OCI-LY7 (cell line): Measurements from ENCODE around the gene FAM72B. TPM values are rescaled to one million over a fixed set of nuclear protein-coding genes. Genes with fewer than 3 reads are reported as not detected.
"Not testable (repeated sequence)": the region's sequence is repeated elsewhere in the genome, so short reads cannot be mapped to it uniquely, and the experiment has no call there.

Experiments
- Bru-seq: library from RNA; stranded (reverse); fragments of 400-500 nt; gene quantifications from one replicate; lab custom pipeline; 2021; lab: Mats Ljungman, UMichigan
- BruChase-seq, 2 experiments: library from RNA; stranded (reverse); fragments of 400-500 nt; gene quantifications; one replicate each; lab custom pipeline; 2021; lab: Mats Ljungman, UMichigan
- BruUV-seq: library from RNA; stranded (reverse); fragments of 400-500 nt; replicated peaks from 2 replicates; lab custom pipeline; 2021; lab: Mats Ljungman, UMichigan
- CTCF ChIA-PET: fragments of 300-600 bp; sonication (Branson Sonifier 250); formaldehyde crosslinking; loops from one replicate; lab custom pipeline; 2022; ENCODE audit warnings: antibody characterized with exemption; ENCODE audit not compliant: unreplicated experiment; lab: Charles Lee
- POLR2A ChIA-PET: fragments of 300-600 bp; sonication (Branson Sonifier 250); formaldehyde crosslinking; loops from one replicate; lab custom pipeline; 2022; ENCODE audit warnings: antibody characterized with exemption; lab: Charles Lee
- DNase-seq: peaks from one replicate; pipeline ENCODE4 v3.0.0-alpha.2; 2015; ENCODE audit warnings: low spot score
- H2AFZ ChIP-seq: fragments of 200-600 bp; sonication (generic), shearing (Covaris generic); 2 replicates; pipeline ENCODE4 v1.6.1; 2014; ENCODE audit warnings: mild to moderate bottlenecking, antibody characterized with exemption, low read length, moderate library complexity
- H3K27ac ChIP-seq: fragments of 200-600 bp; sonication (generic); 2 replicates; pipeline ENCODE4 v1.5.1; 2014; ENCODE audit warnings: mixed run types, low read depth, mild to moderate bottlenecking, moderate library complexity, low read length, inconsistent platforms; ENCODE audit not compliant: poor library complexity, severe bottlenecking
- H3K36me3 ChIP-seq: fragments of 200-600 bp; sonication (generic); 2 replicates; pipeline ENCODE4 v1.6.1; 2014; ENCODE audit warnings: mild to moderate bottlenecking, antibody characterized with exemption, low read length, moderate library complexity, mixed read lengths; ENCODE audit not compliant: insufficient read depth
- H3K4me1 ChIP-seq: fragments of 200-600 bp; sonication (generic); 2 replicates; pipeline ENCODE4 v1.5.1; 2014; ENCODE audit warnings: mild to moderate bottlenecking, low read length; ENCODE audit not compliant: insufficient read depth, poor library complexity, severe bottlenecking
- H3K4me2 ChIP-seq: fragments of 200-600 bp; sonication (generic); 2 replicates; pipeline ENCODE4 v1.6.1; 2014; ENCODE audit warnings: mild to moderate bottlenecking, low read length
- H3K4me3 ChIP-seq: fragments of 200-600 bp; sonication (generic); 2 replicates; pipeline ENCODE4 v1.5.1; 2014; ENCODE audit warnings: mild to moderate bottlenecking, low read depth, low read length; ENCODE audit not compliant: poor library complexity, severe bottlenecking
- H3K79me2 ChIP-seq: fragments of 200-600 bp; sonication (generic); 2 replicates; pipeline ENCODE4 v1.6.1; 2016; ENCODE audit warnings: low read depth, mild to moderate bottlenecking, low read length, moderate library complexity, mixed read lengths; ENCODE audit not compliant: insufficient read depth
- H3K9me2 ChIP-seq: fragments of 200-600 bp; sonication (generic); 2 replicates; pipeline ENCODE4 v1.6.1; 2016; ENCODE audit warnings: mild to moderate bottlenecking, low read length, mixed read lengths; ENCODE audit not compliant: insufficient read depth
- H3K9me3 ChIP-seq: fragments of 200-600 bp; sonication (generic); 2 replicates; pipeline ENCODE4 v1.6.1; 2014; ENCODE audit warnings: mild to moderate bottlenecking, mixed run types, low read length, mixed read lengths
- H4K20me1 ChIP-seq: fragments of 200-600 bp; sonication (generic); 2 replicates; pipeline ENCODE4 v1.6.1; 2014; ENCODE audit warnings: mild to moderate bottlenecking, antibody characterized with exemption, low read length, moderate library complexity, mixed read lengths; ENCODE audit not compliant: insufficient read depth
- intact Hi-C: fragments of 100-400 bp; cut with micrococcal nuclease; formaldehyde crosslinking; loops from one replicate; pipeline ENCODE4 v1.10.0; 2022; ENCODE audit not compliant: unreplicated experiment
- long read RNA-seq: library from polyadenylated mRNA; stranded (forward); transcript quantifications from one replicate; pipeline ENCODE4 v2.0.0, GENCODE V29; 2022
- total RNA-seq, 2 experiments: library from RNA; depleted of rRNA in 1 of 2; stranded (reverse); fragments of >200 nt in 1 of 2; shearing (Covaris generic) in 1 of 2; gene quantifications; 2 replicates each; pipeline ENCODE4 v1.2.3, GENCODE V29; 2014 to 2022

Gene FAM72B
- total RNA-seq (2014; rRNA removed; shearing (Covaris generic)), result 27.0 and 27.4 TPM in 2 replicates
- 74.1 and 91.4 TPM in 2 replicates for total RNA-seq (2022)
- Bru-seq, nascent RNA, result percentile 76 among the genes with signal in this experiment
- BruChase-seq, experiment 1, labeled RNA remaining after a 6-hour chase, result percentile 75 among the genes with signal in this experiment
- BruChase-seq, experiment 2, labeled RNA remaining after a 2-hour chase, result percentile 82 among the genes with signal in this experiment
- long read RNA-seq, transcript FAM72B-202 (4 exons, 2,396 nt), result major isoform, 100 of 128 reads
- long read RNA-seq, partial matches to known transcripts, result 5 of 128 reads
- long read RNA-seq, other reads (novel, unspliced or antisense), result 18 of 128 reads

DNA sequence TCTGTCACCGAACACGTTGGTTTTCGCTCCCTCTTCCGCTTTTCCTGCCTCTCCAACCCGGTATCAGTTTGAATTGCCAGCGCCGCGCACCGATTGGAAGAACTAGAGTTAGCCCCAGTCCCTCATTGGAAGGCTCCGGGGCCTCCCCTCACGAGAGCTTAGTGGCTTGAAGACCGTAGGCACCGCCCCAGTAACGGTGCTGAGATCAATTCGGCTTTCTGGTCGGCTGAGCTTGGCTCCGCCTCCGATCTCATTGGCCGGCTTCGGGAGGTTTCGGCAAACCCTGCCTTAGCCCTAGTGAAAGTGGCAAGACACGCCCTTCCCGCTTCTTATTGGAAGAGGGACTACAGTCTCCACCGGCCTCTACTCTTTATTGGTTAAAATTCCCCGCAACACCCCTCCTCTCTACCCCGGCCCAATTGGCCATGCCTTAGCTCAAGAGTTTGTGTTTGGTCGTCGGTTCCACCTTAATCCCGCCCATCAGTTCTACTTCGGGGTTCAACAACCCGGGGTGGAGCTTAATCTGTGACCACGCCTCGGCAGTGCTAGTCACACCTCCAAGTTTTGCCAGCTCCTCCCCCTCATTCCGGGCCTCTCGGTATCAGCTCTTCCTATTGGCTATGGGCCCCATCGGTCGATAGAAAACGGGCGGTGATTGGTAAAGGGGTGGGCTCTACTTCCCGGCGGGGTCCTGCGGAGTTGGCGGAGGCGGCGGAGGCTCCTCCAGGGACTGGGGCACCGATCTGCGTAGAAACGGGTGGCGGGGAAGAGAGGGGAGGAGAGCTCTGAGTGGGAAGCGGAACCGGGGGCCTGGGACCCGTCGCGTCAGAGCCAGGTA lies at the start of gene FAM72B, which contains the start of gene SRGAP2C:
FAM72B (minus strand) TSS at position 51 of the 838 bp plus-strand sequence. CDS start 851 bp downstream, outside the sequence.
SRGAP2C (plus strand) TSS at position 686 of the 838 bp plus-strand sequence. CDS start 2,472 bp downstream, outside the sequence.
- POLR2A ChIA-PET, CTCF ChIA-PET, H3K36me3 ChIP-seq, BruUV-seq, H4K20me1 ChIP-seq, H3K9me2 ChIP-seq, intact Hi-C loops, H2AFZ ChIP-seq, H3K79me2 ChIP-seq, H3K4me1 ChIP-seq, H3K9me3 ChIP-seq: not testable (repeated sequence)
- Histone ChIP-seq H3K27ac (peak within 1 kb of the TSS; percentile 51), H3K4me2 (peak within 1 kb of the TSS; percentile 53), H3K4me3 (peak within 1 kb of the TSS; percentile 71)
- peak; percentile 98 for DNase-seq

DNA sequence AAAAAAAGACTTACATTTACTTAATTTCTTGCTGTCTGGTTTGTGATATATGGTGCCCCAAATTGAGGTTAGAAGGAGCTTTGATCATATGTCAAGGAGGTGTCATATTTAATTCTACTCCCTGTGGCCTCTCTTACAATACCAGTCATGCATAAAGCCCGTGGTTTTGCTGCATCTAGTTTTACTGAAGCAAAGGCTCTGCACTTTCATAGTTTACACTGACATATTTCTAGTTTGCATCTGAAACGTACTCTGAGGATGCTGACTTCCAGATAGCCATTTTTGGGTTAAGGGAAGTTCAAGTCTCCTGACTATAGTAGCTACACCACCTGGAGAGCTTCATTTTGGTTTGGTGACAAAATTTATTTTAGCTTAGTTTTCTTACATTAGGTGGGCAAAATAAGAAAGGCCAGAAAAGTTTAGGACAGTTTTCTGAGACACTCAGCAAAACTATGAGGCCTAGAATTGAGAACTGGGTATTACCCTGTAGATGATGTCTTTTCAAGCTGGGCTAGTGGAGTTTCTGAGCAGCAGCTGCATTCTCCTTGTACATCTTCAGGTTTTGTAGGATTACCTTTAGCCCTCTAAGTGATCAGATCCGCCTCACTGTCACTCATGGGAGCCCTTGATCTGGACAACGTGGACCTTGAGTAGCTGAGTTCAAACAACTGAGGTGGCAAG lies 48.4 kb upstream of the FAM72B start:
- H3K4me1 ChIP-seq, H3K36me3 ChIP-seq, H4K20me1 ChIP-seq, H3K9me2 ChIP-seq, POLR2A ChIA-PET, intact Hi-C loops, BruUV-seq, H3K4me2 ChIP-seq, H3K4me3 ChIP-seq, H3K9me3 ChIP-seq, H3K79me2 ChIP-seq, CTCF ChIA-PET, H2AFZ ChIP-seq: not testable (repeated sequence)
- peak overlapping the region; percentile 51 for H3K27ac ChIP-seq
- peak; percentile 73 for DNase-seq

DNA sequence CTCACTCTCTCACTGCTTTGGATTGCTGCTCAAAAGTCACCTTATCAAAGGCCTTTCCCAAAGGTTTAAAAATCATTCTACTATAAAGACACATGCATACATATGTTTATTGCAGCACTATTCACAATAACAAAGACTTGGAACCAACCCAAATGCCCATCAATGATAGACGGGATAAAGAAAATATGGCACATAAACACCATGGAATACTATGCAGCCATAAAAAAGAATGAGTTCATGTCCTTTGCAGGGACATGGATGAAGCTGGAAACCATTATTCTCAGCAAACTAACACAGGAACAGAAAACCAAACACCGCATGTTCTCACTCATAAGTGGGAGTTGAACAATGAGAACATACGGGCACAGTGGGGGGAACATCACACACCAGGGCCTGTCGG lies 46.5 kb upstream of the FAM72B start:
- DNase-seq, intact Hi-C loops, POLR2A ChIA-PET, H4K20me1 ChIP-seq, BruUV-seq, H3K9me3 ChIP-seq, H3K27ac ChIP-seq, H3K9me2 ChIP-seq, H3K4me1 ChIP-seq, H3K79me2 ChIP-seq, H3K36me3 ChIP-seq, H3K4me2 ChIP-seq, H3K4me3 ChIP-seq, CTCF ChIA-PET, H2AFZ ChIP-seq: not testable (repeated sequence)

DNA sequence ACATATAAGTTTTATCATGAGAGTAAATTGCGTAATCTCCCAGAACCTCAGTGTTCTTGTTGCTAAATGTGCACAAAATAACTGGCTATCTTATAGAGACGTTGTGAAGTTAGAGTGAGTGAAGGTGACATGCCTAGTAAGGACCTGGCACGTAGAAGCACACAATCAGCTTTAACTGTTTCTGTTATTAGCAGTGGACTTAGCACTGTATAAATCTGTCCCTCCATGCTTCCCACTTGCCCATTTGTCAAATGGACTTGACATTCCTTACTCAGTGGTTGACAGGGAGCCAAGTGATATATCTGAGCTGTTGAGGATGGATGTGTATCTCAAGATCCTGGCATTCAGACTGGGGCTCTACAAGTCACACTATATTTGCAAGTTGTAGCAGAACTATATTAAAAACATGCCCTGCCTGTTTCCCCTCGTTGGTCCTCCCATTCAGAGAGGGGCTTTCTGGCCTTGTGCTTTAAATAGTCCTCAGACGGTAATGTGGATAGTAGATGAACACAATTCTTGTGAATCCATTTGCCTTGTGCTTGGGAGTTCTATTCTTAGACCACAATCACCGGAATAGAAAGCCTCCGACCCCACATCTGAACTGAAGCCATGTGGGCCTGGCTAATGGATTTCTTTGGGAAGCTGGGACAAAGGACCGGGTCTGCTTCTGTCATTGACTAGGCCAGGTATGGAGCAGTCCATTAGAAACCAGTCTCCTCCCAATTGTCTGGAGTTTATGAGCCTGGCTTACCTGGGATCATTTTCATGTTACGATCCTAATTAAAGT lies 43.6 kb upstream of the FAM72B start:
- H3K9me3 ChIP-seq, CTCF ChIA-PET, POLR2A ChIA-PET, BruUV-seq, H3K4me2 ChIP-seq, H2AFZ ChIP-seq, H3K27ac ChIP-seq, H3K36me3 ChIP-seq, intact Hi-C loops, H4K20me1 ChIP-seq, H3K4me1 ChIP-seq, DNase-seq, H3K4me3 ChIP-seq, H3K9me2 ChIP-seq, H3K79me2 ChIP-seq: not testable (repeated sequence)

DNA sequence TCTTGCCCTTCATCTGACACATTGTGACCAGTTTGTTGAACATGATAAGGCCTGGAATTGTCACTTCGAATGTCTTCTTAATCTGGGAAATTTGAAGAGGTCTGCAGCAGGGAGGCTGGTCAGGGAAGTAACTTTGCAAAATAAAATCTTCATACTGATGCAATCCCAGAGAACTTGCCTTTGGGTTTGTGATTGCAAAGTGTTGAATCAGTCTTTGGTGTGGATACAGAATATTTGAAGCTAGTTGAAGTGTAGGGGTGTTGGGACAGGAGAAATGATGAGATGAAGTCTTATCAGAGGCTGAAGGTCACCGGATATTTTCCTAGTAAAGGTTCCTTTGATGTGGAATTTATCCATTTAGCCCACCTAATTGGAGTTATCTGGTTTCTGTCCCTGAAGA lies 42.8 kb upstream of the FAM72B start:
- H3K36me3 ChIP-seq, BruUV-seq, DNase-seq, H3K4me1 ChIP-seq, H3K79me2 ChIP-seq, intact Hi-C loops, H2AFZ ChIP-seq, POLR2A ChIA-PET, H3K27ac ChIP-seq, H4K20me1 ChIP-seq, H3K4me3 ChIP-seq, H3K4me2 ChIP-seq, H3K9me3 ChIP-seq, H3K9me2 ChIP-seq, CTCF ChIA-PET: not testable (repeated sequence)
